HepG2 (cell line): Measurements from ENCODE around the gene ATRNL1. TPM values are rescaled to one million over a fixed set of nuclear protein-coding genes. Genes with fewer than 3 reads are reported as not detected.

Experiments used
- ATAC-seq: fragments of 200-7000 bp; cut with Tn5 transposase; 3 replicates; pipeline ENCODE4 v1.9.1; 2020; ENCODE audit warnings: mild to moderate bottlenecking, moderate library complexity
- BruUV-seq: library from RNA; stranded (reverse); fragments of 400-500 nt; replicated peaks from 2 replicates; lab custom pipeline; 2021; lab: Mats Ljungman, UMichigan
- CTCF ChIA-PET: fragments of 300-600 bp; formaldehyde crosslinking; extraction: SDS; loops from one replicate; lab custom pipeline; 2021; ENCODE audit warnings: low total read pairs, inconsistent platforms, low intra/inter-chr PET ratio; lab: Yijun Ruan, JAX
- POLR2A ChIA-PET: fragments of 350-600 bp; sonication (Branson Sonifier 250); formaldehyde crosslinking; loops from one replicate; lab custom pipeline; 2020; ENCODE audit warnings: antibody characterized with exemption, inconsistent platforms; lab: Yijun Ruan, JAX
- DNase-seq: peaks from one replicate; pipeline ENCODE4 v3.0.0-alpha.2; 2015; ENCODE audit warnings: low spot score
- FAIRE-seq: peaks from 3 replicates; lab custom pipeline; 2011; peaks lifted over from hg19 to GRCh38; lab: Jason Lieb, UNC
- H2AFZ ChIP-seq: one replicate; pipeline ENCODE4 v1.6.1; 2011; ENCODE audit warnings: low read length, inconsistent platforms
- H3K27ac ChIP-seq: fragments of 300-600 bp; 3 replicates; pipeline ENCODE4 v1.8.0; 2011; ENCODE audit warnings: mixed run types, mild to moderate bottlenecking, mixed read lengths, low read length, inconsistent platforms; ENCODE audit not compliant: insufficient read depth; ENCODE audit errors: extremely low read length
- H3K27me3 ChIP-seq, 2 experiments: fragments of 200-600 bp in 1 of 2; 2 replicates in 1 of 2; 3 replicates in 1 of 2; pipeline versions ENCODE4 v1.6.0 to v1.8.0; 2011; ENCODE audit warnings: low read length in 2 of 2, mild to moderate bottlenecking in 2 of 2, moderate library complexity in 2 of 2, inconsistent platforms in 1 of 2; ENCODE audit not compliant: insufficient read depth in 2 of 2, control insufficient read depth in 1 of 2
- H3K36me3 ChIP-seq, 2 experiments: fragments of 200-600 bp in 1 of 2; replicated peaks in 1 of 2; 2 replicates in 1 of 2; 3 replicates in 1 of 2; pipeline versions ENCODE4 v1.5.1 to v1.8.0; 2011; ENCODE audit warnings: low read length in 2 of 2, inconsistent platforms in 1 of 2; ENCODE audit not compliant: insufficient read depth in 2 of 2, control insufficient read depth in 1 of 2
- H3K4me1 ChIP-seq: 2 replicates; pipeline ENCODE4 v1.5.1; 2012; ENCODE audit warnings: low read length, inconsistent platforms; ENCODE audit not compliant: insufficient read depth
- H3K4me2 ChIP-seq: 2 replicates; pipeline ENCODE4 v1.6.0; 2011; ENCODE audit warnings: low read depth, low read length, inconsistent platforms
- H3K4me3 ChIP-seq, 3 experiments: fragments of 200-600 bp in 1 of 3; sonication (generic), shearing (Covaris generic) in 1 of 3; replicated peaks in 1 of 3; 2 replicates each; pipeline ENCODE4 v1.5.1; 2011 to 2016; ENCODE audit warnings: low read length in 3 of 3, inconsistent platforms in 2 of 3, low read depth in 2 of 3, mild to moderate bottlenecking in 2 of 3, control low read depth in 1 of 3, mixed read lengths in 1 of 3; ENCODE audit not compliant: insufficient read depth in 1 of 3
- H3K79me2 ChIP-seq: one replicate; pipeline ENCODE4 v1.6.1; 2011; ENCODE audit warnings: low read length, inconsistent platforms; ENCODE audit not compliant: insufficient read depth
- H3K9ac ChIP-seq: 2 replicates; pipeline ENCODE4 v1.6.0; 2011; ENCODE audit warnings: mild to moderate bottlenecking, low read depth, low read length, inconsistent platforms; ENCODE audit not compliant: insufficient read depth
- H3K9me3 ChIP-seq: 2 replicates; pipeline ENCODE4 v1.5.1; 2012; ENCODE audit warnings: mild to moderate bottlenecking, low read length
- H4K20me1 ChIP-seq: 2 replicates; pipeline ENCODE4 v1.6.0; 2011; ENCODE audit warnings: inconsistent platforms, mild to moderate bottlenecking, low read length, moderate library complexity; ENCODE audit not compliant: insufficient read depth
- AKAP8 ChIP-seq: sonication (generic); formaldehyde crosslinking; IDR thresholded peaks from 2 replicates; pipeline ENCODE4 v1.5.1; 2020; ENCODE audit warnings: mild to moderate bottlenecking, missing genetic modification reagents
- ARNTL ChIP-seq: sonication (generic); formaldehyde crosslinking; IDR thresholded peaks from 2 replicates; pipeline ENCODE4 v1.4.0; 2020; ENCODE audit warnings: mild to moderate bottlenecking, missing genetic modification reagents
- FIP1L1 ChIP-seq: fragments of 200-400 bp; formaldehyde crosslinking; IDR thresholded peaks from 2 replicates; pipeline ENCODE4 v1.6.1; 2018; ENCODE audit warnings: low read depth, mild to moderate bottlenecking, low read length, moderate library complexity, borderline replicate concordance; ENCODE audit not compliant: insufficient read depth
- MIXL1 ChIP-seq: IDR thresholded peaks from 2 replicates; pipeline ENCODE4 v1.6.1; 2016
- MLLT10 ChIP-seq: sonication (generic); formaldehyde crosslinking; IDR thresholded peaks from 2 replicates; pipeline ENCODE4 v1.4.0; 2020; ENCODE audit warnings: missing genetic modification reagents
- RARA ChIP-seq: IDR thresholded peaks from 2 replicates; pipeline ENCODE4 v1.6.1; 2016; ENCODE audit warnings: missing genetic modification reagents, missing compliant biosample characterization
- RFXANK ChIP-seq: IDR thresholded peaks from 2 replicates; pipeline ENCODE4 v1.6.1; 2016
- SIX4 ChIP-seq: sonication (generic); formaldehyde crosslinking; IDR thresholded peaks from 2 replicates; pipeline ENCODE4 v1.4.0; 2020; ENCODE audit warnings: missing genetic modification reagents
- SOX5 ChIP-seq: IDR thresholded peaks from 2 replicates; pipeline ENCODE4 v1.6.1; 2016; ENCODE audit warnings: borderline replicate concordance
- SUZ12 ChIP-seq: fragments of 150-350 bp; IDR thresholded peaks from 2 replicates; pipeline ENCODE4 v1.6.1; 2014; ENCODE audit warnings: low read depth, low read length
- TGIF2 ChIP-seq: IDR thresholded peaks from 2 replicates; pipeline ENCODE4 v1.6.1; 2016; ENCODE audit warnings: control low read depth, missing compliant biosample characterization
- YY1 ChIP-seq: IDR thresholded peaks from 2 replicates; pipeline ENCODE4 v1.6.1; 2011; ENCODE audit warnings: low read length, low read depth, moderate library complexity, mild to moderate bottlenecking; ENCODE audit not compliant: insufficient read depth, insufficient replicate concordance
- ZBTB7B ChIP-seq: sonication (generic); formaldehyde crosslinking; IDR thresholded peaks from 2 replicates; pipeline ENCODE4 v1.4.0; 2020; ENCODE audit warnings: missing genetic modification reagents
- ZNF446 ChIP-seq: sonication (generic); formaldehyde crosslinking; IDR thresholded peaks from 2 replicates; pipeline ENCODE4 v1.5.0; 2020; ENCODE audit warnings: mild to moderate bottlenecking, missing genetic modification reagents
- WGBS: methylation state at CpG from one replicate; pipeline ENCODE4 v1.1.6; 2017; ENCODE audit warnings: low lambda C conversion rate; 5-methylcytosine and 5-hydroxymethylcytosine counted together
- in situ Hi-C: cut with HindIII; loops from 2 replicates; pipeline ENCODE4 v1.10.0; 2017; ENCODE audit warnings: low pct_unique_long_range_greater_than_20kb; ENCODE audit not compliant: extremely low pct_ligation_motif_present
- intact Hi-C: fragments of 100-400 bp; cut with micrococcal nuclease; formaldehyde crosslinking; loops from one replicate; pipeline ENCODE4 v1.10.0; 2022; ENCODE audit not compliant: unreplicated experiment
- polyA plus RNA-seq, 8 experiments: library from polyadenylated mRNA; depleted of rRNA in 3 of 8; stranded (reverse) in 7 of 8; unstranded in 1 of 8; fragments of >200 nt; fragmentation: Illumina TruSeq in 4 of 8; extraction: Trizol in 4 of 8; gene quantifications; 2 replicates each; pipeline versions ENCODE4 v1.2.1 to v1.2.3, GENCODE V29; 2011 to 2016; ENCODE audit warnings: low read depth in 4 of 8, missing spikeins in 1 of 8, mixed read lengths in 1 of 8; ENCODE audit not compliant: insufficient read depth in 1 of 8
- total RNA-seq, 5 experiments: library from RNA; depleted of rRNA; stranded (reverse); fragments of >200 nt; fragmentation: Illumina TruSeq; extraction: Trizol; gene quantifications; 2 replicates each; pipeline ENCODE4 v1.2.3, GENCODE V29; 2016; ENCODE audit warnings: low read depth in 1 of 5
- TF ChIP-seq, protein P1 (sequence below): sonication (generic); formaldehyde crosslinking; IDR thresholded peaks from 2 replicates; pipeline ENCODE4 v1.4.0; 2020; ENCODE audit warnings: missing genetic modification reagents
- TF ChIP-seq, protein P2 (sequence below): IDR thresholded peaks from 2 replicates; pipeline ENCODE4 v1.6.1; 2016; ENCODE audit warnings: control low read depth

Gene ATRNL1
- total and polyA plus RNA-seq, 2 of the 13 experiments (the other 11 are each of a cell fraction or from before 2014, with no cell fraction given), result 0.04 TPM; not detected in 1

DNA sequence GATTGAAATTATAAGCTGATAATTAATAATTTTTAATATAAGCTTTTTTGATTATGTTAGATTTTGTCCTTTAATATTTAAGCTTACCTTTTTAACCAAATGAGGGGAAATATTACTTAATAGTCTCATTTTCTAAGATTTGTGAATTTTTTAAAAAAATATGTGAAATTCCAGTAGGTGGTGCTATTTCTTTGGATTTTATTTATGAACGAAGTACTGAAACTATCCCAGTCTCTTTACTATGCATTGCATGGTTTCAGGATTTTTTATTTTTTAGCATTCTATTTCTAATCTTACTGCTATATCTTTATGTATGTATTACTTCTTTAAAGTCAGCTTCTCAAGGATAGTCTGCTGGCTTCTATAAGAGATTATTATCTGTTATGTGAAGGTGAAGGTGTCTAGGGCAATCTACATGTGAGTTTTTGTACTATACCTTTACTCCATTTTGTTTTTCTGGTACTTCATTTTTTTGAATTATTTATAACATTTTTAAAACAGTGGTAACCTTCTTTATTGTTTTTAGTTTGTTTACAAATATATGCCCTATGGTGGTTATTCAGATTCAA, 78.3 kb downstream of the ATRNL1 start:
- H3K4me3 ChIP-seq, result no peak overlapping the region
- H2AFZ ChIP-seq, result no peak overlapping the region
- H3K9me3 ChIP-seq, result no peaks in the 10 kb centered on the region
- intact Hi-C loops, result loop anchor here (1.0 kb wide), 1 partner anchor 246 kb away; no protein-coding TSS in a partner anchor
- FAIRE-seq (no peak), ATAC-seq (no peak), DNase-seq (no peak)
- H3K27ac ChIP-seq, result no peak overlapping the region
- TF ChIP-seq MIXL1 (CRISPR knock-in tag), result no peak
- no peaks in the 10 kb centered on the region for H3K4me1 ChIP-seq
- POLR2A ChIA-PET, result no interaction called here
- in situ Hi-C loops, result no loop called here
- H3K9ac ChIP-seq, result no peak overlapping the region
- BruUV-seq, result no TSS peak
- no peaks in the 10 kb centered on the region for H3K79me2 ChIP-seq
- no peaks in the 10 kb centered on the region for H4K20me1 ChIP-seq
- no peaks in the 10 kb centered on the region for H3K36me3 ChIP-seq
- H3K27me3 ChIP-seq, result no peaks in the 10 kb centered on the region
- CTCF ChIA-PET, result interaction anchor here (1.6 to 1.9 kb wide), 2 partner anchors 183 to 247 kb away, joined by 4 to 9 read pairs; no protein-coding TSS in a partner anchor
- WGBS, result 2% methylated on average over 1 of the region's 1 CpG
- no peak overlapping the region for H3K4me2 ChIP-seq

DNA sequence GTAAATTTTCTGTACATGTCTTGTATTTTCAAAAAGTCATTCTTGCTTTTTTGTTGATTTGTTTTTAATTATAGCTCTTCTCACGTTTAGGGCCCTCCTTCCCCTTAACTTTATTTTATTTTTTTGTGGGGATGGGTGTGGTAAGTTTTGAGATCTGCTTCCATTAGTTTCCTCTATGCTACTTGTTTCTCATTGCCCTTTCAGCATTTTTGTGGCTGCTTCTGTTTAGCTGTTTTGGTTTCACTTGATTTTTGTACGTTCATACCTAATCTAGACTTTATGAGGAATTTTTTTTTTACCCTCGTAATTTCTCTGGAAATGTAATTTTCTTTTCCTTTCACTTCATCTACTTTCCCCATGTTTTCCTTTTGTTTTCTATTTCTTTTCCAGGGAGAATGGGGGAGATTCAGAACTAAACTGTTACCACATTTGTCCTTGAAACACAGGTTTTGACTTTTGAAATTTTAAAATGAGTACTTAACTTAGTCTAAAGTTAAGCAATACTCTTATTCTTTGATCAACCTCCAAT, 80.8 kb downstream of the ATRNL1 start:
- ATAC-seq (no peak), FAIRE-seq (no peak), DNase-seq (no peak)
- no peak overlapping the region for H3K9ac ChIP-seq
- H3K4me3 ChIP-seq, result no peak overlapping the region
- H4K20me1 ChIP-seq, result no peaks in the 10 kb centered on the region
- H3K27ac ChIP-seq, result no peak overlapping the region
- WGBS, result under 1% methylated on average over 3 of the region's 3 CpGs
- ChIA-PET CTCF (no interaction called here), POLR2A (no interaction called here)
- H3K4me2 ChIP-seq, result no peak overlapping the region
- no peaks in the 10 kb centered on the region for H3K36me3 ChIP-seq
- H3K9me3 ChIP-seq, result no peaks in the 10 kb centered on the region
- no peak overlapping the region for H2AFZ ChIP-seq
- H3K79me2 ChIP-seq, result no peaks in the 10 kb centered on the region
- in situ Hi-C loops, result no loop called here
- no TSS peak for BruUV-seq
- H3K27me3 ChIP-seq, result no peaks in the 10 kb centered on the region
- H3K4me1 ChIP-seq, result no peaks in the 10 kb centered on the region
- intact Hi-C loops, result no loop called here
- TF ChIP-seq AKAP8 (CRISPR knock-in tag) (no peak), ZNF446 (CRISPR knock-in tag) (no peak), SOX5 (CRISPR knock-in tag) (no peak), MLLT10 (CRISPR knock-in tag) (no peak), TGIF2 (no peak), RARA (CRISPR knock-in tag) (no peak), YY1 (no peak), SIX4 (CRISPR knock-in tag) (no peak), ZBTB7B (CRISPR knock-in tag) (no peak), SUZ12 (no peak), ARNTL (no peak), RFXANK (CRISPR knock-in tag) (no peak), FIP1L1 (no peak)
- TF ChIP-seq, protein P1, sequence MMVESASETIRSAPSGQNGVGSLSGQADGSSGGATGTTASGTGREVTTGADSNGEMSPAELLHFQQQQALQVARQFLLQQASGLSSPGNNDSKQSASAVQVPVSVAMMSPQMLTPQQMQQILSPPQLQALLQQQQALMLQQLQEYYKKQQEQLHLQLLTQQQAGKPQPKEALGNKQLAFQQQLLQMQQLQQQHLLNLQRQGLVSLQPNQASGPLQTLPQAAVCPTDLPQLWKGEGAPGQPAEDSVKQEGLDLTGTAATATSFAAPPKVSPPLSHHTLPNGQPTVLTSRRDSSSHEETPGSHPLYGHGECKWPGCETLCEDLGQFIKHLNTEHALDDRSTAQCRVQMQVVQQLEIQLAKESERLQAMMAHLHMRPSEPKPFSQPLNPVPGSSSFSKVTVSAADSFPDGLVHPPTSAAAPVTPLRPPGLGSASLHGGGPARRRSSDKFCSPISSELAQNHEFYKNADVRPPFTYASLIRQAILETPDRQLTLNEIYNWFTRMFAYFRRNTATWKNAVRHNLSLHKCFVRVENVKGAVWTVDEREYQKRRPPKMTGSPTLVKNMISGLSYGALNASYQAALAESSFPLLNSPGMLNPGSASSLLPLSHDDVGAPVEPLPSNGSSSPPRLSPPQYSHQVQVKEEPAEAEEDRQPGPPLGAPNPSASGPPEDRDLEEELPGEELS, result no peak
- TF ChIP-seq, protein P2, sequence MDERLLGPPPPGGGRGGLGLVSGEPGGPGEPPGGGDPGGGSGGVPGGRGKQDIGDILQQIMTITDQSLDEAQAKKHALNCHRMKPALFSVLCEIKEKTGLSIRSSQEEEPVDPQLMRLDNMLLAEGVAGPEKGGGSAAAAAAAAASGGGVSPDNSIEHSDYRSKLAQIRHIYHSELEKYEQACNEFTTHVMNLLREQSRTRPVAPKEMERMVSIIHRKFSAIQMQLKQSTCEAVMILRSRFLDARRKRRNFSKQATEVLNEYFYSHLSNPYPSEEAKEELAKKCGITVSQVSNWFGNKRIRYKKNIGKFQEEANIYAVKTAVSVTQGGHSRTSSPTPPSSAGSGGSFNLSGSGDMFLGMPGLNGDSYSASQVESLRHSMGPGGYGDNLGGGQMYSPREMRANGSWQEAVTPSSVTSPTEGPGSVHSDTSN, result no peak
